Measurements from ENCODE around the gene NFIA.

Gene NFIA

DNA sequence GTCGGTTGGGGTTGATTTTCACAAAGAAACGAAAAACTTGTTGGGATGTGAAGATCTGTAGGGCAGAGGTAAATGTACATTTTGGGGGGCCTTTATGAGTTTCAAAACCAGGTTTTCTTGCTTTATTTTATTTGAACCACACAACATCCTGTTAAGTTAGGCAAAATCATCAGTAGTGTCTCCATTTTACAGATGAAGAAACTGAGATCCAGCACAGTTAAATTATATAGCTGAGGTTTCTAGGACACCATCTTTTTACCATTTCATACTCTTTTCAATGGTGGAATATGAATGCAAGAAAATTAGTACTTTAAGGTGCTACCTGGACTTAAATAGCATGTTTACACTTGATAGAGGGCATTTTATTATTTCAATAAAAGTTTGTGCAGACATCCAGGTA lies 187.7 kb downstream of the NFIA start:
- no peak for DNase-seq (ENCODE audit: extremely low read depth, low read depth)
- no peak overlapping the region for H3K4me3 ChIP-seq (replicated peaks; ENCODE audit: low read depth, low read length)
- TF ChIP-seq, protein P1, sequence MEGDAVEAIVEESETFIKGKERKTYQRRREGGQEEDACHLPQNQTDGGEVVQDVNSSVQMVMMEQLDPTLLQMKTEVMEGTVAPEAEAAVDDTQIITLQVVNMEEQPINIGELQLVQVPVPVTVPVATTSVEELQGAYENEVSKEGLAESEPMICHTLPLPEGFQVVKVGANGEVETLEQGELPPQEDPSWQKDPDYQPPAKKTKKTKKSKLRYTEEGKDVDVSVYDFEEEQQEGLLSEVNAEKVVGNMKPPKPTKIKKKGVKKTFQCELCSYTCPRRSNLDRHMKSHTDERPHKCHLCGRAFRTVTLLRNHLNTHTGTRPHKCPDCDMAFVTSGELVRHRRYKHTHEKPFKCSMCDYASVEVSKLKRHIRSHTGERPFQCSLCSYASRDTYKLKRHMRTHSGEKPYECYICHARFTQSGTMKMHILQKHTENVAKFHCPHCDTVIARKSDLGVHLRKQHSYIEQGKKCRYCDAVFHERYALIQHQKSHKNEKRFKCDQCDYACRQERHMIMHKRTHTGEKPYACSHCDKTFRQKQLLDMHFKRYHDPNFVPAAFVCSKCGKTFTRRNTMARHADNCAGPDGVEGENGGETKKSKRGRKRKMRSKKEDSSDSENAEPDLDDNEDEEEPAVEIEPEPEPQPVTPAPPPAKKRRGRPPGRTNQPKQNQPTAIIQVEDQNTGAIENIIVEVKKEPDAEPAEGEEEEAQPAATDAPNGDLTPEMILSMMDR (IDR thresholded peaks at IDR 0.05; ENCODE audit: low read depth, low read length, missing control alignments) = no peak

GRCh38 chr1:61270761-61271411 lies 188.5 kb downstream of the NFIA start:
- H3K4me3 ChIP-seq (replicated peaks; ENCODE audit: low read depth, low read length) = no peak overlapping the region
- DNase-seq (ENCODE audit: extremely low read depth, low read depth) = no peak
- TF ChIP-seq, protein P1 (IDR thresholded peaks at IDR 0.05; ENCODE audit: low read depth, low read length, missing control alignments) = no peak

DNA sequence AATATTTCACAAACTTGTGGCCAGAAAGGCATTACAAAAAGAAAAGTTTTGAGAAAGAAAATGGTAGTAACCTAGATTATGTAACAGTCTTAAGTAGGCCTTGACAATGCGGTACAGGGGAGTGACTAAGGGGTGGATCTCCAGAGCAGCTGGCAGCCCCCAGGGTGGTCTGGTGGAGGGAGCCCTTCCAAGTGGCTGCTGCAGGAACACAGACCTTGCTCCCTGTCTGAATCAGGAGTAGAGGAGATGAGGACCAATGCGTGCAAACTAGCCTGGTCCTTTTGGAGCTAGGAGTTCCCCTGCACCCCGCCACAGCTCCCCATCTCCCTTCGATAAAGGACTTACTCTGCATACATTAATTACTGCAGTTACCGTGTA lies 189.0 kb downstream of the NFIA start:
- no peak for DNase-seq (ENCODE audit: extremely low read depth, low read depth)
- TF ChIP-seq, protein P1 (IDR thresholded peaks at IDR 0.05; ENCODE audit: low read depth, low read length, missing control alignments) = no peak

DNA sequence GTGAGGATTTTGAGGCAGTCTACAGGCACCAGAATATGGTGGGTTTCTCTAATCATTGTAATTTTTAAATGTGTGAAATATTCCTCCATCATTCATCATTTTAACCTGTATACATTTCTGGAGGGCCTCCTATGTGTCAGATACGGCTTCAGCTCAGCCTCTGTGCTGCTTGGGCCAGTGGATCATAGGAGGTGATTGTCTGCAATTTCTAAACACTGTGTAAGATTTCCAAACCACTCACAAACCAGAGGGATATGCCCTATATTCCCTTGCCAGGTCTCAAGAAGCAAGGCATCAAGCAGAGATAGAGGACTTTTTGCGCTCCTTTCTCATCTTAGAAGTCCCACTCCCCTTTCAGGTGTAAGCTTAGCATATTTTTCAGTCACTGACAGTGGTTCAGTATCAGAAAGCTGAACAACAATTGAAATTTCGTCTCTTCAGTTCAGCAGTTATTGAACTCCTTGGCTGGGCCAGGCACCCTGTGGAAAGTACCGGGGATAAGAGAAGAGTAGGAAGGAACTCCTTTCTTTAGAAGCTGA lies 190.9 kb downstream of the NFIA start:
- TF ChIP-seq, protein P1 (IDR thresholded peaks at IDR 0.05; ENCODE audit: low read depth, low read length, missing control alignments) = no peak
- H3K4me3 ChIP-seq (replicated peaks; ENCODE audit: low read depth, low read length) = no peak overlapping the region
- DNase-seq (ENCODE audit: extremely low read depth, low read depth) = no peak

More for the DNA sequence above, 189.0 kb downstream of the NFIA start:
- H3K4me3 ChIP-seq (replicated peaks; ENCODE audit: low read depth, low read length) = no peak overlapping the region

- TF ChIP-seq, protein P1 (IDR thresholded peaks at IDR 0.05; ENCODE audit: low read depth, low read length, missing control alignments) = no peak
- DNase-seq (ENCODE audit: extremely low read depth, low read depth) = no peak
- no peak overlapping the region for H3K4me3 ChIP-seq (replicated peaks; ENCODE audit: low read depth, low read length)
These were observed 191.5 kb downstream of the NFIA start for GRCh38 chr1:61273861-61274260.

DNA sequence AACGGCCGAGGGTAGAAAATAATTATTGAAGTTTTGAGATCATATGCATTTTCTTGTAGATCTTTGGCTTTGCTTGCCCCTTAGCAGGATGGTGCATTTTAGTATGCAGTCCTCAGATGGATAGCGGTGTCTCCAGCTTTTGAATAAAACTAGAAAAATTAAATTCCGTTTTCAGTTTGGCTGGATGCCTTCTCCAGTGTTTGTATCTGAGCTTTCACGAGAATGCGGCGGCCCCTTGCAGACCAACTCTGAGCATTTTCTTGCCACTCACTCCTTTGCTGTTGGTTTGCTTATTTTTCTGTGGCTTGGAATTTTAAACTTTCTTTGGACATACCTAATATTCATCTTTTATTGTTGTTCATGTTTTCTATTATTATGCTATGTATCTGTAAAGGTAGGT lies 192.6 kb downstream of the NFIA start:
- H3K4me3 ChIP-seq (replicated peaks; ENCODE audit: low read depth, low read length) = no peak overlapping the region
- TF ChIP-seq, protein P1 (IDR thresholded peaks at IDR 0.05; ENCODE audit: low read depth, low read length, missing control alignments) = no peak
- DNase-seq (ENCODE audit: extremely low read depth, low read depth) = no peak

DNA sequence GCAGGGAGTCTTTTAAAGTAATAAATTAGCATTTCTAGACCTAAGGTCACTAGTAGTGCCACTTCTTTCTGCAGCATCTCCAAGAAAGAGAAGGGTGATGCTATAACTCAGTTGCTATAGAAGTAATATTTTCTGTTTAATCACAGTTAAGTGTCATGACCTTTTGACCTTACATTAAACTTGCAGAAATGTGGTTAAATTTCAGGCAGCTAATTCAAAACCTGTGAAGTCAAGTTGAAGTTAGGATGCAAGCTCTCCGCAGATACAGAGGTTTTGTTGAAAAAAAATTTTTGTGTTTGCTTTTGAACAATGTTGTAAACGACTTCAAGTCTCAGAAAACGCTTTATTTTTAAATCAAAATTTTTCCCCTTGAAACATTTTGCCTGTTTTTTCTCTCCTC lies 193.9 kb downstream of the NFIA start:
- TF ChIP-seq, protein P1 (IDR thresholded peaks at IDR 0.05; ENCODE audit: low read depth, low read length, missing control alignments) = no peak
- no peak for DNase-seq (ENCODE audit: extremely low read depth, low read depth)
- no peak overlapping the region for H3K4me3 ChIP-seq (replicated peaks; ENCODE audit: low read depth, low read length)
